Epidermal melanocyte (primary cell): ENCODE results near the gene PAQR3.

ENCODE experiments used
- DNase-seq: peaks from one replicate; pipeline ENCODE4 v3.0.0; 2011; ENCODE audit warnings: low spot score; ENCODE audit not compliant: insufficient read length

The PAQR3 gene

DNA sequence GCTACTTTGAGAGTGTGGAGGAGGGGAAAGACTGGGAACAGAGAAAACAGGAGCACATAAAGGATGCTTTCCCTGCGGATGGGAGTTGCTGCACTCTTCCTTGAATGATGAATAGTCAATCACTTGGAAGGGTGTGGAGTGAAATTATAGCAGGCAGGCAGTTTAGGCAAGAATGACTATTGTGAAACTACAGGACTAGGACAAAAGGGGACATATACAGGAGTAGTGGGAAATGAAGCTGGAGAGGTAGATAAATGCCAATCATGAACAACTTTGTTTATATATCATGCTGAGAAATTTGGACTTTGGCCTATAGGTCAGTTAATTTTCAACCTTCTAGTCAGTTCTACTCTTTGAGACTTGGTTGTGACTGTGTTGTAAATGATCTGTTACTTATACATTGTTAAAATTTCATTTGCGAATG, 76.9 kb downstream of the PAQR3 start:
- no peak for DNase-seq
